ENCODE results near the gene RBM27.
"Not testable (repeated sequence)": the region's sequence is repeated elsewhere in the genome, so short reads cannot be mapped to it uniquely, and the experiment has no call there.

The RBM27 gene

GRCh38 chr5:146205499-146206202 lies 2.2 kb downstream of the RBM27 start:
- no peak for DNase-seq (ENCODE audit: low read depth in 2 of 2)

GRCh38 chr5:146206257-146206656 lies 2.9 kb downstream of the RBM27 start:
- no peak for DNase-seq (ENCODE audit: low read depth in 2 of 2)

GRCh38 chr5:146208916-146209522 lies 5.6 kb downstream of the RBM27 start:
- DNase-seq (ENCODE audit: low read depth in 2 of 2) = no peak

- DNase-seq (ENCODE audit: low read depth in 2 of 2) = no peak
These were observed 6.3 kb downstream of the RBM27 start for GRCh38 chr5:146209714-146210113.

- DNase-seq (ENCODE audit: low read depth in 2 of 2) = not testable (repeated sequence)
These were observed 7.4 kb downstream of the RBM27 start for GRCh38 chr5:146210810-146211209.

- no peak for DNase-seq (ENCODE audit: low read depth in 2 of 2)
These were observed 9.9 kb downstream of the RBM27 start for GRCh38 chr5:146213210-146213826.

- not testable (repeated sequence) for DNase-seq (ENCODE audit: low read depth in 2 of 2)
These were observed 11.5 kb downstream of the RBM27 start for GRCh38 chr5:146214881-146215280.

- DNase-seq (ENCODE audit: low read depth in 2 of 2) = no peak
These were observed 14.8 kb downstream of the RBM27 start for GRCh38 chr5:146218168-146218567.

GRCh38 chr5:146219243-146219642 lies 15.8 kb downstream of the RBM27 start:
- no peak for DNase-seq (ENCODE audit: low read depth in 2 of 2)

- DNase-seq (ENCODE audit: low read depth in 2 of 2) = no peak
These were observed 17.8 kb downstream of the RBM27 start for GRCh38 chr5:146221234-146221633.

GRCh38 chr5:146222005-146222404 lies 18.6 kb downstream of the RBM27 start:
- no peak for DNase-seq (ENCODE audit: low read depth in 2 of 2)

- DNase-seq (ENCODE audit: low read depth in 2 of 2) = no peak
These were observed 19.8 kb downstream of the RBM27 start for GRCh38 chr5:146223179-146223578.

- no peak for DNase-seq (ENCODE audit: low read depth in 2 of 2)
These were observed 25.8 kb downstream of the RBM27 start for GRCh38 chr5:146229222-146229621.

- no peak for DNase-seq (ENCODE audit: low read depth in 2 of 2)
These were observed 28.8 kb downstream of the RBM27 start for GRCh38 chr5:146232223-146232622.

- no peak for DNase-seq (ENCODE audit: low read depth in 2 of 2)
These were observed 30.0 kb downstream of the RBM27 start for GRCh38 chr5:146233441-146233840.

- DNase-seq (ENCODE audit: low read depth in 2 of 2) = no peak
These were observed 35.6 kb downstream of the RBM27 start for GRCh38 chr5:146238973-146239372.

- DNase-seq (ENCODE audit: low read depth in 2 of 2) = no peak
These were observed 37.5 kb downstream of the RBM27 start for GRCh38 chr5:146240951-146241350.

- DNase-seq (ENCODE audit: low read depth in 2 of 2) = no peak
These were observed 39.8 kb downstream of the RBM27 start for GRCh38 chr5:146243247-146243646.

GRCh38 chr5:146248561-146248960 lies 45.2 kb downstream of the RBM27 start:
- DNase-seq (ENCODE audit: low read depth in 2 of 2) = no peak

- no peak for DNase-seq (ENCODE audit: low read depth in 2 of 2)
These were observed 46.4 kb downstream of the RBM27 start for GRCh38 chr5:146249801-146250200.

Measured in stimulated activated CD8-positive, alpha-beta memory T cell treated with anti-CD3 and anti-CD28 coated beads, Interleukin-7, amount 100 ng/mL, for 1 hour (primary cell).